ENCODE data around the gene CTNNA3. TPM values are rescaled to one million over a fixed set of nuclear protein-coding genes. Genes with fewer than 3 reads are reported as not detected.

Gene CTNNA3
- total RNA-seq, 1 experiment from 2014 or later, result 0.20 TPM

GRCh38 chr10:66234872-66235271 lies 1461.1 kb downstream of the CTNNA3 start:
- intact Hi-C loops (cut with micrococcal nuclease; ENCODE audit: unreplicated experiment), result no loop called here
- no TSS peak for BruUV-seq (replicated peaks)
- no peak overlapping the region for H3K27ac Mint-ChIP-seq (ENCODE audit: unreplicated experiment)
- H3K4me1 Mint-ChIP-seq (ENCODE audit: low read depth, unreplicated experiment), result no peaks in the 10 kb centered on the region
- Histone ChIP-seq H3K36me3 (ENCODE audit: control insufficient read depth, insufficient read depth, low read length) (no peaks in the 10 kb centered on the region), H3K9me3 (peaks cover 7% of the 10 kb centered on the region), H3K4me1 (no peaks in the 10 kb centered on the region), H3K27me3 (replicated peaks; ENCODE audit: control insufficient read depth, insufficient read depth, low read length) (no peaks in the 10 kb centered on the region), H3K4me3 (ENCODE audit: low read depth, low read length) (no peak overlapping the region)
- no peak for TF ChIP-seq CTCF (IDR thresholded peaks at IDR 0.05; ENCODE audit: insufficient read depth in 1 of 2, low read depth in 1 of 2, low read length in 1 of 2, severe bottlenecking in 1 of 2, unreplicated experiment in 1 of 2)
- H3K36me3 Mint-ChIP-seq (ENCODE audit: insufficient read depth, unreplicated experiment), result no peaks in the 10 kb centered on the region
- DNase-seq, result no peak
- no peaks in the 10 kb centered on the region for H3K27me3 Mint-ChIP-seq (ENCODE audit: insufficient read depth, unreplicated experiment)
- peaks cover 15% of the 10 kb centered on the region for H3K9me3 Mint-ChIP-seq (ENCODE audit: unreplicated experiment)
- ChIA-PET CTCF (no interaction called here), POLR2A (no interaction called here)
- H3K4me3 Mint-ChIP-seq (ENCODE audit: unreplicated experiment), result no peak overlapping the region

GRCh38 chr10:66228887-66229286 lies 1467.1 kb downstream of the CTNNA3 start:
- H3K27ac Mint-ChIP-seq (ENCODE audit: unreplicated experiment), result no peak overlapping the region
- no peak overlapping the region for H3K4me3 Mint-ChIP-seq (ENCODE audit: unreplicated experiment)
- BruUV-seq (replicated peaks), result no TSS peak
- Histone ChIP-seq H3K4me3 (ENCODE audit: low read depth, low read length) (no peak overlapping the region), H3K4me1 (no peaks in the 10 kb centered on the region; the same call in 1 of the 2 replicates), H3K36me3 (ENCODE audit: control insufficient read depth, insufficient read depth, low read length) (no peaks in the 10 kb centered on the region), H3K27me3 (replicated peaks; ENCODE audit: control insufficient read depth, insufficient read depth, low read length) (no peaks in the 10 kb centered on the region), H3K9me3 (peaks cover 28% of the 10 kb centered on the region)
- DNase-seq, result no peak
- H3K27me3 Mint-ChIP-seq (ENCODE audit: insufficient read depth, unreplicated experiment), result no peaks in the 10 kb centered on the region
- ChIA-PET POLR2A (no interaction called here), CTCF (no interaction called here)
- H3K36me3 Mint-ChIP-seq (ENCODE audit: insufficient read depth, unreplicated experiment), result no peaks in the 10 kb centered on the region
- intact Hi-C loops (cut with micrococcal nuclease; ENCODE audit: unreplicated experiment), result no loop called here
- no peaks in the 10 kb centered on the region for H3K4me1 Mint-ChIP-seq (ENCODE audit: low read depth, unreplicated experiment)
- H3K9me3 Mint-ChIP-seq (ENCODE audit: unreplicated experiment), result peaks cover 55% of the 10 kb centered on the region
- TF ChIP-seq CTCF (IDR thresholded peaks at IDR 0.05; ENCODE audit: insufficient read depth in 1 of 2, low read depth in 1 of 2, low read length in 1 of 2, severe bottlenecking in 1 of 2, unreplicated experiment in 1 of 2), result no peak

- no peaks in the 10 kb centered on the region for H3K27me3 ChIP-seq (replicated peaks; ENCODE audit: control insufficient read depth, insufficient read depth, low read length)
- peaks cover 29% of the 10 kb centered on the region for H3K9me3 Mint-ChIP-seq (ENCODE audit: unreplicated experiment)
- H3K4me3 ChIP-seq (ENCODE audit: low read depth, low read length), result no peak overlapping the region
- H3K36me3 ChIP-seq (ENCODE audit: control insufficient read depth, insufficient read depth, low read length), result no peaks in the 10 kb centered on the region
- no peak for TF ChIP-seq CTCF (IDR thresholded peaks at IDR 0.05; ENCODE audit: insufficient read depth in 1 of 2, low read depth in 1 of 2, low read length in 1 of 2, severe bottlenecking in 1 of 2, unreplicated experiment in 1 of 2)
- H3K4me1 Mint-ChIP-seq (ENCODE audit: low read depth, unreplicated experiment), result peaks cover 5% of the 10 kb centered on the region
- no peak for DNase-seq
- intact Hi-C loops (cut with micrococcal nuclease; ENCODE audit: unreplicated experiment), result no loop called here
- BruUV-seq (replicated peaks), result no TSS peak
- ChIA-PET CTCF (no interaction called here), POLR2A (no interaction called here)
- no peak overlapping the region for H3K4me3 Mint-ChIP-seq (ENCODE audit: unreplicated experiment)
- peaks cover 14% of the 10 kb centered on the region for H3K9me3 ChIP-seq
- no peak overlapping the region for H3K27ac Mint-ChIP-seq (ENCODE audit: unreplicated experiment)
- no peaks in the 10 kb centered on the region for H3K27me3 Mint-ChIP-seq (ENCODE audit: insufficient read depth, unreplicated experiment)
- no peaks in the 10 kb centered on the region for H3K36me3 Mint-ChIP-seq (ENCODE audit: insufficient read depth, unreplicated experiment)
- peaks cover under 1% of the 10 kb centered on the region; the same call in 1 of the 2 replicates for H3K4me1 ChIP-seq
Observed at GRCh38 chr10:66223656-66224055, 1472.3 kb downstream of the CTNNA3 start.

Data from Caco-2 (cell line).